ENCODE results near the gene RBM4B. TPM values are rescaled to one million over a fixed set of nuclear protein-coding genes. Genes with fewer than 3 reads are reported as not detected.

RBM4B gene
- total RNA-seq, 1 donor from 2014 or later, result 29.3 TPM

DNA sequence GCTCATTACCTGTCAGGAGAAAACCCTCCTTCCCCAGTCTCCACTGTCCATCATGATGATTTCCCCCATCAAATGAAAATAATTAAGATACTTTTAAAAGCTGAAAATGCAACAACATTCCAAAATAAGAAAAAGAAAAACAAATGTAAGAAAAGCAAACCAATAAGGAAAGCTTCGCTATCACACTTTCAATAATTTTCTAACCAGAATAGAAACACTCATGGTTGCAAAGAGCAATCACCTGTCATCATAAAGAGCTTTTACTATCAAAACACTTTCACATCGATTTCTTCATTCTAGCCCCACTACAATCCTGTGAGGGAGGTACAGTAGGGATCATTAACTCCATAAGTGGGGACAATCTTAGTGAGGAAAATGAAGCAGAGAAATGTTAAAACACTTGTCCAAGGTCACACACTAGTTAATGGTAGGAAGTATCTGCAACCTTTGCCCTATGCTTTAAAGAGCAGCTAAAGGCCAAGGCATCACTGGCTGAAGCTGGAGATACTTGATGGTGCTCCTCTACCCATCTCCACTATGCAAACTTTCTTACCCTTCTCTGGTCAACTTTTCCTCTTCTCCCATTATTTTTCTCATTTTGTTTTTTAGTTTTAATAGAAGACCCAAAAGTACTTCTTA lies 2.6 kb downstream of the RBM4B start:
- Mint-ChIP-seq H3K4me3 (ENCODE audit: unreplicated experiment) (no peak overlapping the region), H3K9me3 (ENCODE audit: unreplicated experiment) (no peaks in the 10 kb centered on the region), H3K27ac (ENCODE audit: unreplicated experiment) (no peak overlapping the region), H3K4me1 (ENCODE audit: unreplicated experiment) (peaks cover 37% of the 10 kb centered on the region), H3K27me3 (ENCODE audit: unreplicated experiment) (peaks cover 6% of the 10 kb centered on the region), H3K36me3 (ENCODE audit: low read depth, unreplicated experiment) (peaks cover 6% of the 10 kb centered on the region)
- DNase-seq (ENCODE audit: low spot score), result no peak
- TF ChIP-seq, protein P1, sequence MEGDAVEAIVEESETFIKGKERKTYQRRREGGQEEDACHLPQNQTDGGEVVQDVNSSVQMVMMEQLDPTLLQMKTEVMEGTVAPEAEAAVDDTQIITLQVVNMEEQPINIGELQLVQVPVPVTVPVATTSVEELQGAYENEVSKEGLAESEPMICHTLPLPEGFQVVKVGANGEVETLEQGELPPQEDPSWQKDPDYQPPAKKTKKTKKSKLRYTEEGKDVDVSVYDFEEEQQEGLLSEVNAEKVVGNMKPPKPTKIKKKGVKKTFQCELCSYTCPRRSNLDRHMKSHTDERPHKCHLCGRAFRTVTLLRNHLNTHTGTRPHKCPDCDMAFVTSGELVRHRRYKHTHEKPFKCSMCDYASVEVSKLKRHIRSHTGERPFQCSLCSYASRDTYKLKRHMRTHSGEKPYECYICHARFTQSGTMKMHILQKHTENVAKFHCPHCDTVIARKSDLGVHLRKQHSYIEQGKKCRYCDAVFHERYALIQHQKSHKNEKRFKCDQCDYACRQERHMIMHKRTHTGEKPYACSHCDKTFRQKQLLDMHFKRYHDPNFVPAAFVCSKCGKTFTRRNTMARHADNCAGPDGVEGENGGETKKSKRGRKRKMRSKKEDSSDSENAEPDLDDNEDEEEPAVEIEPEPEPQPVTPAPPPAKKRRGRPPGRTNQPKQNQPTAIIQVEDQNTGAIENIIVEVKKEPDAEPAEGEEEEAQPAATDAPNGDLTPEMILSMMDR (IDR thresholded peaks at IDR 0.05; ENCODE audit: unreplicated experiment), result no peak

DNA sequence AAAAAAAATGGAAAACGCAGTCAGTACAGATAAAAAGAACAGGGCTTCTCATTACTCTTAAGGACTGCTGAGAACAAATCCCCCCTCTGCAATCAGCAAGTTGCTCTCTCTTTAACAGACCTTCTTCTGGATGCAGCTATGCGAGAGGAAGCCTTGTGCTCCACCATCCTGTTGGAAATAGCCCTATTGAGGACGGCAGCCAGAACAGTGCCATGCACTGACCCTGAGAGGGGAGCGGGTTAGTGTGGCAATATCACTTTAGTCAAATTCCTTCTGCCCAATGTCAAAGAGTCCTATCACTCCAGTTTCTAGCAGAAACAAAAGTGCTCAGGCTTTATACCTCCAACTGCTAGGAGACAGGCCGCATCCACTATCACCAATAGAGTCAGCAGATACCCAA lies 6.9 kb downstream of the RBM4B start:
- no peaks in the 10 kb centered on the region for H3K9me3 Mint-ChIP-seq (ENCODE audit: unreplicated experiment)
- H3K36me3 Mint-ChIP-seq (ENCODE audit: low read depth, unreplicated experiment), result peaks cover 4% of the 10 kb centered on the region
- H3K4me3 Mint-ChIP-seq (ENCODE audit: unreplicated experiment), result no peak overlapping the region
- no peak for DNase-seq (ENCODE audit: low spot score)
- H3K27ac Mint-ChIP-seq (ENCODE audit: unreplicated experiment), result peak overlapping the region; percentile 57
- no peaks in the 10 kb centered on the region for H3K27me3 Mint-ChIP-seq (ENCODE audit: unreplicated experiment)
- peaks cover 28% of the 10 kb centered on the region for H3K4me1 Mint-ChIP-seq (ENCODE audit: unreplicated experiment)
- TF ChIP-seq, protein P1 (IDR thresholded peaks at IDR 0.05; ENCODE audit: unreplicated experiment), result no peak

DNA sequence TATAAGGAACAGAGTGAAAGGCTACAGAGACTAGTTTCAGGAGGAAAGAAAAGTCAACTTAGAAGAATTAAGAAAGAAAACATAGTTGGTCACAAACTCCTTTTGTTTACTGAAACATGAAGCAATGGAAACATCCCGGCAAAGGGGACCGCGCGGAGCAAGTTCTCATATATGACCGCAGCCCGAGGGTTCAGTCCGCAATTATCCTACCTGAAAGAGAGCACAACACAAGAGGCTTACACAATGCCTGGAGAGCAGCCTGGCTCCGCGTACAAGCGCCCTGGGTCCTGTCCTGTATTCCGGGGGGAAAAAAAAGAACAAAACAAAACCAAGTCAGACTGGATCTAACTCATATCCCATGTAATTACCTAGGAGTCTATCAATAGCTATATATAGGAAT lies 12.3 kb downstream of the RBM4B start:
- peaks cover 14% of the 10 kb centered on the region for H3K36me3 Mint-ChIP-seq (ENCODE audit: low read depth, unreplicated experiment)
- H3K4me3 Mint-ChIP-seq (ENCODE audit: unreplicated experiment), result no peak overlapping the region
- DNase-seq (ENCODE audit: low spot score), result no peak
- TF ChIP-seq, protein P1 (IDR thresholded peaks at IDR 0.05; ENCODE audit: unreplicated experiment), result no peak
- H3K27me3 Mint-ChIP-seq (ENCODE audit: unreplicated experiment), result peaks cover 5% of the 10 kb centered on the region
- no peak overlapping the region for H3K27ac Mint-ChIP-seq (ENCODE audit: unreplicated experiment)
- H3K4me1 Mint-ChIP-seq (ENCODE audit: unreplicated experiment), result peaks cover 8% of the 10 kb centered on the region
- H3K9me3 Mint-ChIP-seq (ENCODE audit: unreplicated experiment), result no peaks in the 10 kb centered on the region

- peaks cover 9% of the 10 kb centered on the region for H3K27me3 Mint-ChIP-seq (ENCODE audit: unreplicated experiment)
- H3K36me3 Mint-ChIP-seq (ENCODE audit: low read depth, unreplicated experiment), result peaks cover 19% of the 10 kb centered on the region
- no peak for DNase-seq (ENCODE audit: low spot score)
- H3K4me1 Mint-ChIP-seq (ENCODE audit: unreplicated experiment), result peaks cover 10% of the 10 kb centered on the region
- no peaks in the 10 kb centered on the region for H3K9me3 Mint-ChIP-seq (ENCODE audit: unreplicated experiment)
- TF ChIP-seq, protein P1 (IDR thresholded peaks at IDR 0.05; ENCODE audit: unreplicated experiment), result no peak
- no peak overlapping the region for H3K27ac Mint-ChIP-seq (ENCODE audit: unreplicated experiment)
- H3K4me3 Mint-ChIP-seq (ENCODE audit: unreplicated experiment), result no peak overlapping the region
Observed at GRCh38 chr11:66663741-66664296, 13.9 kb downstream of the RBM4B start.

DNA sequence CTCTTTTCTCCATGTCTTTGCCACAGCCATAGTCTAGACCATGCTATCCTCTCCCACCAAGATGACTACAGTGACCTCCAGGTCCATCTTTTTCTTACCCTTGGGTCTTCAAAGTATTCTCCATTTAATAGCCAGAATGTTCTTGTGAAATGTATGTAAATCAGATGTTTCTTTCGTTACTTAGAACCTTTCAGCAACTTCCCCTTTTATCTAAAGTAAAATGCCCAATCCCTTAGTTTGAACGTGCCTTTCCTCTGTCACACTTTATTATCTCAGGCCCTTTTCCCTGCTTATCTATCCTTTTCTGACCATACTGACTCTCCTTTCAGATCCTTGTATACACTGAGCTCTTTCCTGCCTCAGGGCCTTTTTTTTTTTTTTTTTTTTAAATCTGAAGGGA lies 17.9 kb downstream of the RBM4B start:
- Mint-ChIP-seq H3K27ac (ENCODE audit: unreplicated experiment) (peak overlapping the region; percentile 34), H3K4me3 (ENCODE audit: unreplicated experiment) (peak overlapping the region; percentile 21), H3K36me3 (ENCODE audit: low read depth, unreplicated experiment) (peaks cover 14% of the 10 kb centered on the region), H3K4me1 (ENCODE audit: unreplicated experiment) (peaks cover 10% of the 10 kb centered on the region), H3K9me3 (ENCODE audit: unreplicated experiment) (no peaks in the 10 kb centered on the region), H3K27me3 (ENCODE audit: unreplicated experiment) (peaks cover 6% of the 10 kb centered on the region)
- DNase-seq (ENCODE audit: low spot score), result no peak
- TF ChIP-seq, protein P1 (IDR thresholded peaks at IDR 0.05; ENCODE audit: unreplicated experiment), result no peak

Measured in endothelial cell (in vitro differentiated cells).